Parathyroid adenoma (tissue), 2 donors: ENCODE measurements around the gene SPOCK2.

ENCODE experiments used
- H2AFZ ChIP-seq: fragments of 300-600 bp; sonication (generic); one replicate; pipeline ENCODE4 v1.7.0; 2017; ENCODE audit warnings: antibody characterized with exemption, mild to moderate bottlenecking
- H3K27ac ChIP-seq: fragments of 300-600 bp; sonication (generic); one replicate; pipeline ENCODE4 v1.7.0; 2017
- H3K27me3 ChIP-seq: fragments of 300-600 bp; sonication (generic); one replicate; pipeline ENCODE4 v1.7.0; 2017; ENCODE audit warnings: low read length; ENCODE audit not compliant: control insufficient read depth, insufficient read depth
- H3K36me3 ChIP-seq: fragments of 300-600 bp; sonication (generic); one replicate; pipeline ENCODE4 v1.7.0; 2017; ENCODE audit warnings: low read length; ENCODE audit not compliant: control insufficient read depth, insufficient read depth
- H3K4me1 ChIP-seq: fragments of 300-600 bp; sonication (generic); one replicate; pipeline ENCODE4 v1.7.0; 2017; ENCODE audit warnings: control low read depth
- H3K4me2 ChIP-seq: fragments of 300-600 bp; sonication (generic); one replicate; pipeline ENCODE4 v1.7.0; 2017; ENCODE audit warnings: low read length
- H3K4me3 ChIP-seq: fragments of 300-600 bp; sonication (generic); one replicate; pipeline ENCODE4 v1.7.0; 2017; ENCODE audit warnings: low read depth, low read length
- H3K79me2 ChIP-seq: fragments of 300-600 bp; sonication (generic); one replicate; pipeline ENCODE4 v1.7.0; 2017; ENCODE audit warnings: control low read depth
- H3K9ac ChIP-seq: fragments of 300-600 bp; sonication (generic); one replicate; pipeline ENCODE4 v1.7.0; 2017; ENCODE audit warnings: mild to moderate bottlenecking
- H3K9me3 ChIP-seq: fragments of 300-600 bp; sonication (generic); one replicate; pipeline ENCODE4 v1.7.0; 2017; ENCODE audit warnings: low read length; ENCODE audit not compliant: control insufficient read depth
- CTCF ChIP-seq: fragments of 300-600 bp; sonication (generic); IDR thresholded peaks from one replicate; pipeline ENCODE4 v1.7.0; 2017; ENCODE audit warnings: antibody characterized with exemption, mild to moderate bottlenecking
- donor health status: primary hyperparathyroidism.

SPOCK2 gene

GRCh38 chr10:72093450-72093849 is 5.1 kb upstream of the SPOCK2 start:
- Histone ChIP-seq H3K27ac (no peak overlapping the region), H3K4me1 (peaks cover 7% of the 10 kb centered on the region), H3K9ac (no peak overlapping the region), H2AFZ (no peak overlapping the region), H3K4me2 (no peak overlapping the region), H3K36me3 (no peaks in the 10 kb centered on the region), H3K4me3 (no peak overlapping the region), H3K9me3 (no peaks in the 10 kb centered on the region), H3K27me3 (no peaks in the 10 kb centered on the region), H3K79me2 (no peaks in the 10 kb centered on the region)
- no peak for TF ChIP-seq CTCF

GRCh38 chr10:72092987-72093386 is 4.6 kb upstream of the SPOCK2 start:
- H3K4me3 ChIP-seq: no peak overlapping the region
- H3K4me1 ChIP-seq: peaks cover 12% of the 10 kb centered on the region
- H2AFZ ChIP-seq: no peak overlapping the region
- H3K27ac ChIP-seq: no peak overlapping the region
- no peaks in the 10 kb centered on the region for H3K9me3 ChIP-seq
- no peaks in the 10 kb centered on the region for H3K79me2 ChIP-seq
- no peak for TF ChIP-seq CTCF
- no peaks in the 10 kb centered on the region for H3K36me3 ChIP-seq
- no peak overlapping the region for H3K9ac ChIP-seq
- H3K4me2 ChIP-seq: no peak overlapping the region
- no peaks in the 10 kb centered on the region for H3K27me3 ChIP-seq

GRCh38 chr10:72092171-72092924 is 4.0 kb upstream of the SPOCK2 start:
- no peaks in the 10 kb centered on the region for H3K27me3 ChIP-seq
- no peak overlapping the region for H3K4me2 ChIP-seq
- no peak overlapping the region for H3K4me3 ChIP-seq
- H3K9me3 ChIP-seq: no peaks in the 10 kb centered on the region
- no peaks in the 10 kb centered on the region for H3K79me2 ChIP-seq
- no peak overlapping the region for H3K27ac ChIP-seq
- TF ChIP-seq CTCF: no peak
- no peak overlapping the region for H2AFZ ChIP-seq
- no peak overlapping the region for H3K9ac ChIP-seq
- no peaks in the 10 kb centered on the region for H3K36me3 ChIP-seq
- peaks cover 14% of the 10 kb centered on the region for H3K4me1 ChIP-seq

GRCh38 chr10:72090326-72090725 is 2.0 kb upstream of the SPOCK2 start:
- Histone ChIP-seq H3K9me3 (no peaks in the 10 kb centered on the region), H2AFZ (no peak overlapping the region), H3K27ac (no peak overlapping the region), H3K4me1 (peaks cover 10% of the 10 kb centered on the region), H3K4me3 (no peak overlapping the region), H3K9ac (no peak overlapping the region), H3K27me3 (no peaks in the 10 kb centered on the region), H3K4me2 (no peak overlapping the region), H3K36me3 (no peaks in the 10 kb centered on the region), H3K79me2 (no peaks in the 10 kb centered on the region)
- TF ChIP-seq CTCF: no peak

GRCh38 chr10:72089618-72090017 is 1.3 kb upstream of the SPOCK2 start:
- Histone ChIP-seq H3K4me2 (no peak overlapping the region), H3K9me3 (no peaks in the 10 kb centered on the region), H3K36me3 (no peaks in the 10 kb centered on the region), H3K4me1 (peaks cover 10% of the 10 kb centered on the region), H3K4me3 (no peak overlapping the region), H3K9ac (no peak overlapping the region), H3K27ac (no peak overlapping the region), H2AFZ (no peak overlapping the region), H3K27me3 (no peaks in the 10 kb centered on the region), H3K79me2 (no peaks in the 10 kb centered on the region)
- no peak for TF ChIP-seq CTCF
